ENCODE measurements around the gene CCDC148. TPM values are rescaled to one million over a fixed set of nuclear protein-coding genes. Genes with fewer than 3 reads are reported as not detected.

The CCDC148 gene
- total RNA-seq, 2 experiments from 2014 or later = not detected

GRCh38 chr2:158207354-158207753 lies 249.2 kb downstream of the CCDC148 start:
- H3K4me3 Mint-ChIP-seq = no peak overlapping the region
- CTCF ChIA-PET = no interaction called here
- H3K27me3 Mint-ChIP-seq (ENCODE audit: low read depth) = peaks cover 5% of the 10 kb centered on the region

GRCh38 chr2:158205215-158205614 lies 251.3 kb downstream of the CCDC148 start:
- CTCF ChIA-PET = interaction anchor here (2.5 kb wide), 1 partner anchor 25 kb away, joined by 6 read pairs; no protein-coding TSS in a partner anchor
- DNase-seq = no peak
- Mint-ChIP-seq H3K4me3 (no peak overlapping the region), H3K27ac (no peak overlapping the region), H3K9me3 (no peaks in the 10 kb centered on the region), H3K36me3 (ENCODE audit: low read depth) (no peaks in the 10 kb centered on the region), H3K27me3 (ENCODE audit: low read depth) (peaks cover 8% of the 10 kb centered on the region), H3K4me1 (ENCODE audit: low read depth) (no peaks in the 10 kb centered on the region)
- intact Hi-C loops (cut with micrococcal nuclease) = no loop called here

More at GRCh38 chr2:158207354-158207753, 249.2 kb downstream of the CCDC148 start:
- intact Hi-C loops (cut with micrococcal nuclease) = no loop called here
- Mint-ChIP-seq H3K27ac (no peak overlapping the region), H3K9me3 (no peaks in the 10 kb centered on the region), H3K4me1 (ENCODE audit: low read depth) (no peaks in the 10 kb centered on the region), H3K36me3 (ENCODE audit: low read depth) (no peaks in the 10 kb centered on the region)
- no peak for DNase-seq

GRCh38 chr2:158204741-158205165 lies 251.8 kb downstream of the CCDC148 start:
- Mint-ChIP-seq H3K36me3 (ENCODE audit: low read depth) (no peaks in the 10 kb centered on the region), H3K27ac (no peak overlapping the region), H3K4me1 (ENCODE audit: low read depth) (no peaks in the 10 kb centered on the region), H3K27me3 (ENCODE audit: low read depth) (peaks cover 12% of the 10 kb centered on the region), H3K4me3 (no peak overlapping the region), H3K9me3 (no peaks in the 10 kb centered on the region)
- DNase-seq = no peak
- intact Hi-C loops (cut with micrococcal nuclease) = no loop called here
- CTCF ChIA-PET = interaction anchor here (2.5 kb wide), 1 partner anchor 25 kb away, joined by 6 read pairs; no protein-coding TSS in a partner anchor

GRCh38 chr2:158202161-158202815 lies 254.3 kb downstream of the CCDC148 start:
- H3K27ac Mint-ChIP-seq = no peak overlapping the region

GRCh38 chr2:158199928-158200650 lies 256.5 kb downstream of the CCDC148 start:
- no peaks in the 10 kb centered on the region for H3K4me1 Mint-ChIP-seq (ENCODE audit: low read depth)
- H3K9me3 Mint-ChIP-seq = no peaks in the 10 kb centered on the region
- H3K27ac Mint-ChIP-seq = no peak overlapping the region
- H3K4me3 Mint-ChIP-seq = no peak overlapping the region
- H3K27me3 Mint-ChIP-seq (ENCODE audit: low read depth) = peaks cover 32% of the 10 kb centered on the region
- no peaks in the 10 kb centered on the region for H3K36me3 Mint-ChIP-seq (ENCODE audit: low read depth)
- CTCF ChIA-PET = no interaction called here
- DNase-seq = no peak
- intact Hi-C loops (cut with micrococcal nuclease) = loop anchor here (10.0 kb wide), 1 partner anchor 945 kb away; the partner anchor contains the start of gene GALNT5

More at GRCh38 chr2:158202161-158202815, 254.3 kb downstream of the CCDC148 start:
- H3K9me3 Mint-ChIP-seq = no peaks in the 10 kb centered on the region
- CTCF ChIA-PET = interaction anchor here (0.5 to 0.7 kb wide), 2 partner anchors 172 to 1288 kb away, joined by 3 to 9 read pairs; no protein-coding TSS in a partner anchor
- H3K36me3 Mint-ChIP-seq (ENCODE audit: low read depth) = no peaks in the 10 kb centered on the region
- H3K27me3 Mint-ChIP-seq (ENCODE audit: low read depth) = peaks cover 21% of the 10 kb centered on the region
- no peak overlapping the region for H3K4me3 Mint-ChIP-seq
- no peaks in the 10 kb centered on the region for H3K4me1 Mint-ChIP-seq (ENCODE audit: low read depth)
- intact Hi-C loops (cut with micrococcal nuclease) = no loop called here
- DNase-seq = no peak

GRCh38 chr2:158197940-158198339 lies 258.6 kb downstream of the CCDC148 start:
- no peak overlapping the region for H3K27ac Mint-ChIP-seq
- CTCF ChIA-PET = no interaction called here

GRCh38 chr2:158194229-158194628 lies 262.3 kb downstream of the CCDC148 start:
- Mint-ChIP-seq H3K36me3 (ENCODE audit: low read depth) (no peaks in the 10 kb centered on the region), H3K4me1 (ENCODE audit: low read depth) (peaks cover 25% of the 10 kb centered on the region), H3K9me3 (no peaks in the 10 kb centered on the region), H3K27ac (no peak overlapping the region), H3K27me3 (ENCODE audit: low read depth) (peaks cover 42% of the 10 kb centered on the region), H3K4me3 (no peak overlapping the region)
- intact Hi-C loops (cut with micrococcal nuclease) = loop anchor here (5.0 to 10.0 kb wide), 3 partner anchors 172 to 1008 kb away; partner anchors contain the start of gene GALNT5
- CTCF ChIA-PET = no interaction called here
- no peak for DNase-seq

More at GRCh38 chr2:158197940-158198339, 258.6 kb downstream of the CCDC148 start:
- Mint-ChIP-seq H3K9me3 (no peaks in the 10 kb centered on the region), H3K36me3 (ENCODE audit: low read depth) (no peaks in the 10 kb centered on the region), H3K4me3 (no peak overlapping the region), H3K4me1 (ENCODE audit: low read depth) (peaks cover under 1% of the 10 kb centered on the region), H3K27me3 (ENCODE audit: low read depth) (peaks cover 39% of the 10 kb centered on the region)
- DNase-seq = no peak
- intact Hi-C loops (cut with micrococcal nuclease) = loop anchor here (10.0 kb wide), 1 partner anchor 943 kb away; the partner anchor contains the start of gene GALNT5

GRCh38 chr2:158192515-158193443 lies 263.8 kb downstream of the CCDC148 start:
- no peak overlapping the region for H3K27ac Mint-ChIP-seq
- H3K4me3 Mint-ChIP-seq = no peak overlapping the region
- DNase-seq = no peak
- intact Hi-C loops (cut with micrococcal nuclease) = loop anchor here (5.0 to 10.0 kb wide), 3 partner anchors 170 to 1010 kb away; partner anchors contain the start of gene GALNT5
- CTCF ChIA-PET = interaction anchor here (0.6 to 1.3 kb wide), 2 partner anchors 13 to 549 kb away, joined by 3 to 4 read pairs; no protein-coding TSS in a partner anchor
- peaks cover 37% of the 10 kb centered on the region for H3K27me3 Mint-ChIP-seq (ENCODE audit: low read depth)
- H3K4me1 Mint-ChIP-seq (ENCODE audit: low read depth) = peaks cover 25% of the 10 kb centered on the region
- H3K36me3 Mint-ChIP-seq (ENCODE audit: low read depth) = no peaks in the 10 kb centered on the region
- H3K9me3 Mint-ChIP-seq = no peaks in the 10 kb centered on the region

- intact Hi-C loops (cut with micrococcal nuclease) = loop anchor here (1.0 to 10.0 kb wide), 7 partner anchors 169 to 1011 kb away; partner anchors contain the start of genes ACVR1C, CCDC148, GALNT5 and PKP4
- peak; percentile 66 for DNase-seq
- Mint-ChIP-seq H3K9me3 (no peaks in the 10 kb centered on the region), H3K4me1 (ENCODE audit: low read depth) (peaks cover 25% of the 10 kb centered on the region), H3K27me3 (ENCODE audit: low read depth) (peaks cover 29% of the 10 kb centered on the region), H3K27ac (peak overlapping the region; percentile 32), H3K4me3 (no peak overlapping the region), H3K36me3 (ENCODE audit: low read depth) (no peaks in the 10 kb centered on the region)
- CTCF ChIA-PET = interaction anchor here (0.6 to 1.3 kb wide), 3 partner anchors 11 to 157 kb away, joined by 3 to 4 read pairs (median 3); no protein-coding TSS in a partner anchor
These were observed 265.3 kb downstream of the CCDC148 start for GRCh38 chr2:158191076-158191895.

GRCh38 chr2:158189526-158189925 lies 267.0 kb downstream of the CCDC148 start:
- no peak for DNase-seq
- intact Hi-C loops (cut with micrococcal nuclease) = no loop called here
- H3K4me1 Mint-ChIP-seq (ENCODE audit: low read depth) = peaks cover 25% of the 10 kb centered on the region
- CTCF ChIA-PET = no interaction called here
- no peaks in the 10 kb centered on the region for H3K36me3 Mint-ChIP-seq (ENCODE audit: low read depth)
- no peak overlapping the region for H3K4me3 Mint-ChIP-seq
- H3K9me3 Mint-ChIP-seq = no peaks in the 10 kb centered on the region
- H3K27ac Mint-ChIP-seq = no peak overlapping the region
- peaks cover 22% of the 10 kb centered on the region for H3K27me3 Mint-ChIP-seq (ENCODE audit: low read depth)

- CTCF ChIA-PET = no interaction called here
- H3K4me3 Mint-ChIP-seq = no peak overlapping the region
- intact Hi-C loops (cut with micrococcal nuclease) = no loop called here
These were observed 268.6 kb downstream of the CCDC148 start for GRCh38 chr2:158187908-158188307.

More at GRCh38 chr2:158187908-158188307, 268.6 kb downstream of the CCDC148 start:
- Mint-ChIP-seq H3K9me3 (no peaks in the 10 kb centered on the region), H3K27me3 (ENCODE audit: low read depth) (peaks cover 20% of the 10 kb centered on the region), H3K27ac (no peak overlapping the region), H3K4me1 (ENCODE audit: low read depth) (peaks cover 25% of the 10 kb centered on the region), H3K36me3 (ENCODE audit: low read depth) (no peaks in the 10 kb centered on the region)
- DNase-seq = no peak
